ENCODE measurements around the gene TTR.
A peak's percentile ranks its signal among the peaks of the same experiment; 100 is the strongest.

TTR gene

GRCh38 chr18:31591628-31592027 is at the start of gene TTR:
Gene TTR (plus strand): TSS chr18:31591877. CDS start chr18:31591903, 26 bp downstream.
- FAIRE-seq, result no peak

GRCh38 chr18:31546476-31546875 is 45.2 kb upstream of the TTR start:
- FAIRE-seq, result no peak

- no peak for FAIRE-seq
These were observed 42.8 kb upstream of the TTR start for GRCh38 chr18:31548853-31549252.

- no peak for FAIRE-seq
These were observed 42.3 kb upstream of the TTR start for GRCh38 chr18:31549416-31549815.

- FAIRE-seq, result no peak
These were observed 39.8 kb upstream of the TTR start for GRCh38 chr18:31551883-31552282.

GRCh38 chr18:31553800-31554199 is 37.9 kb upstream of the TTR start:
- FAIRE-seq, result no peak

- FAIRE-seq, result no peak
These were observed 36.9 kb upstream of the TTR start for GRCh38 chr18:31554776-31555175.

GRCh38 chr18:31555971-31556747 is 35.5 kb upstream of the TTR start:
- peak; percentile 96 for FAIRE-seq

- no peak for FAIRE-seq
These were observed 34.2 kb upstream of the TTR start for GRCh38 chr18:31557446-31557845.

GRCh38 chr18:31558567-31558966 is 33.1 kb upstream of the TTR start:
- no peak for FAIRE-seq

GRCh38 chr18:31562726-31563125 is 29.0 kb upstream of the TTR start:
- FAIRE-seq, result no peak

GRCh38 chr18:31563778-31564177 is 27.9 kb upstream of the TTR start:
- FAIRE-seq, result no peak

- FAIRE-seq, result no peak
These were observed 26.3 kb upstream of the TTR start for GRCh38 chr18:31565345-31565744.

GRCh38 chr18:31565782-31566512 is 25.7 kb upstream of the TTR start:
- no peak for FAIRE-seq

GRCh38 chr18:31566576-31567306 is 24.9 kb upstream of the TTR start:
- no peak for FAIRE-seq

- no peak for FAIRE-seq
These were observed 19.3 kb upstream of the TTR start for GRCh38 chr18:31572368-31572767.

- FAIRE-seq, result no peak
These were observed 18.6 kb upstream of the TTR start for GRCh38 chr18:31573051-31573450.

- FAIRE-seq, result no peak
These were observed 17.3 kb upstream of the TTR start for GRCh38 chr18:31574359-31574758.

- FAIRE-seq, result no peak
These were observed 16.0 kb upstream of the TTR start for GRCh38 chr18:31575515-31576257.

- no peak for FAIRE-seq
These were observed 15.0 kb upstream of the TTR start for GRCh38 chr18:31576670-31577069.

- no peak for FAIRE-seq
These were observed 14.5 kb upstream of the TTR start for GRCh38 chr18:31577195-31577594.

GRCh38 chr18:31578126-31578525 is 13.6 kb upstream of the TTR start:
- FAIRE-seq, result no peak

GRCh38 chr18:31579375-31579774 is 12.3 kb upstream of the TTR start:
- FAIRE-seq, result no peak

Measured in G401.6 (cell line).